Smooth muscle cell (in vitro differentiated cells): Measurements from ENCODE around the gene MEF2A. TPM values are rescaled to one million over a fixed set of nuclear protein-coding genes. Genes with fewer than 3 reads are reported as not detected.

ENCODE experiments used
- DNase-seq: peaks from one replicate; lab custom pipeline; 2025; ENCODE audit not compliant: unreplicated experiment; lab: John Stamatoyannopoulos, UW
- H2AFZ ChIP-seq: fragments of 200-600 bp; sonication (generic); 2 replicates; pipeline ENCODE4 v1.6.0; 2016; ENCODE audit warnings: antibody characterized with exemption, low read depth, mild to moderate bottlenecking
- H3F3A ChIP-seq: fragments of 200-600 bp; sonication (generic); 2 replicates; pipeline ENCODE4 v1.6.0; 2017; ENCODE audit warnings: antibody characterized with exemption, low read depth
- H3K27ac ChIP-seq: fragments of 200-600 bp; sonication (generic); 2 replicates; pipeline ENCODE4 v1.5.1; 2016; ENCODE audit warnings: low read depth, mild to moderate bottlenecking
- H3K27me3 ChIP-seq: fragments of 200-600 bp; sonication (generic); 2 replicates; pipeline ENCODE4 v1.6.1; 2016; ENCODE audit warnings: low read depth, mild to moderate bottlenecking
- H3K36me3 ChIP-seq: fragments of 200-600 bp; sonication (generic); 2 replicates; pipeline ENCODE4 v1.5.1; 2016; ENCODE audit warnings: low read depth
- H3K4me1 ChIP-seq: fragments of 200-600 bp; sonication (generic); 2 replicates; pipeline ENCODE4 v1.5.1; 2016; ENCODE audit warnings: low read depth
- H3K4me2 ChIP-seq: fragments of 200-600 bp; sonication (generic); 2 replicates; pipeline ENCODE4 v1.6.0; 2016; ENCODE audit warnings: mild to moderate bottlenecking
- H3K4me3 ChIP-seq: fragments of 200-600 bp; sonication (generic); 2 replicates; pipeline ENCODE4 v1.5.1; 2016; ENCODE audit warnings: mild to moderate bottlenecking
- H3K79me2 ChIP-seq: fragments of 200-600 bp; sonication (generic); 2 replicates; pipeline ENCODE4 v1.6.0; 2016; ENCODE audit warnings: low read depth, mild to moderate bottlenecking
- H3K9ac ChIP-seq: fragments of 200-600 bp; sonication (generic); 2 replicates; pipeline ENCODE4 v1.6.0; 2016; ENCODE audit warnings: low read depth
- H3K9me3 ChIP-seq: fragments of 200-600 bp; sonication (generic); replicated peaks from 2 replicates; pipeline ENCODE4 v1.5.1; 2016; ENCODE audit warnings: low read depth
- H4K20me1 ChIP-seq: fragments of 200-600 bp; sonication (generic); 2 replicates; pipeline ENCODE4 v1.6.0; 2016; ENCODE audit warnings: low read depth
- WGBS: methylation state at CpG from one replicate; pipeline ENCODE4 v1.1.7; 2016; ENCODE audit warnings: low lambda C conversion rate; 5-methylcytosine and 5-hydroxymethylcytosine counted together
- polyA plus RNA-seq: library from polyadenylated mRNA; unstranded; fragments of >200 nt; fragmentation: Nextera tagmentation; extraction: Ambion mirVana; gene quantifications from 2 replicates; pipeline ENCODE4 v1.2.1, GENCODE V29; 2016
- total RNA-seq: library from RNA; depleted of rRNA; stranded (reverse); fragments of >200 nt; gene quantifications from 2 replicates; pipeline ENCODE4 v1.2.3, GENCODE V29; 2014
- TF ChIP-seq, protein P1 (sequence below): fragments of 200-600 bp; sonication (generic); IDR thresholded peaks from 2 replicates; pipeline ENCODE4 v1.5.1; 2017; ENCODE audit warnings: borderline replicate concordance, mild to moderate bottlenecking, antibody characterized with exemption; ENCODE audit not compliant: insufficient read depth, poor library complexity, severe bottlenecking

Gene MEF2A
- total and polyA plus RNA-seq, 2 experiments from 2014 or later = 12.3 to 75.8 TPM

DNA sequence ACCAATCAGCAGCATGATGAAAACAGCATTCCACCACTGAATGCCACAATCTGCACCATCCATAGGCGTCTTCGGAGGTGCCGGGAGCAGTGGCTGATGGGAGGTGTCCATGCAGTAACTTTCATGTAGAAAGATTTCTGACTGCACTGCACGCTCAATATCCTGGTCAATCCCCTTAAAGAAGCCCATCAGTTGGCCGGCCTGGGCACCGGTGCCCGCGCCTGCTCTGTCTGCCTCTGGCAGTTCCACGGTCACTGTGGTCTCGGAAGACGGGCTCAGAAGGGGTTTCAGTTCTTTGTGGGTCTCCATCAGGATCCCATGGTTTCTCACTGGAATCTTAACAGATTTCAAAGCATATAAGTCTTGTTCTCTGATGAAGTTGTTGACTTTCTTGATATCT, 163.5 kb downstream of the MEF2A start:
- no peaks in the 10 kb centered on the region for H3K36me3 ChIP-seq
- no peak overlapping the region for H3K9ac ChIP-seq
- H3K4me1 ChIP-seq = no peaks in the 10 kb centered on the region
- H2AFZ ChIP-seq = no peak overlapping the region
- no peak overlapping the region for H3K4me2 ChIP-seq
- H4K20me1 ChIP-seq = peaks cover 17% of the 10 kb centered on the region
- WGBS = 99% methylated on average over 11 of the region's 11 CpGs
- no peak for DNase-seq
- TF ChIP-seq, protein P1, sequence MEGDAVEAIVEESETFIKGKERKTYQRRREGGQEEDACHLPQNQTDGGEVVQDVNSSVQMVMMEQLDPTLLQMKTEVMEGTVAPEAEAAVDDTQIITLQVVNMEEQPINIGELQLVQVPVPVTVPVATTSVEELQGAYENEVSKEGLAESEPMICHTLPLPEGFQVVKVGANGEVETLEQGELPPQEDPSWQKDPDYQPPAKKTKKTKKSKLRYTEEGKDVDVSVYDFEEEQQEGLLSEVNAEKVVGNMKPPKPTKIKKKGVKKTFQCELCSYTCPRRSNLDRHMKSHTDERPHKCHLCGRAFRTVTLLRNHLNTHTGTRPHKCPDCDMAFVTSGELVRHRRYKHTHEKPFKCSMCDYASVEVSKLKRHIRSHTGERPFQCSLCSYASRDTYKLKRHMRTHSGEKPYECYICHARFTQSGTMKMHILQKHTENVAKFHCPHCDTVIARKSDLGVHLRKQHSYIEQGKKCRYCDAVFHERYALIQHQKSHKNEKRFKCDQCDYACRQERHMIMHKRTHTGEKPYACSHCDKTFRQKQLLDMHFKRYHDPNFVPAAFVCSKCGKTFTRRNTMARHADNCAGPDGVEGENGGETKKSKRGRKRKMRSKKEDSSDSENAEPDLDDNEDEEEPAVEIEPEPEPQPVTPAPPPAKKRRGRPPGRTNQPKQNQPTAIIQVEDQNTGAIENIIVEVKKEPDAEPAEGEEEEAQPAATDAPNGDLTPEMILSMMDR = no peak
- no peak overlapping the region for H3K4me3 ChIP-seq
- no peak overlapping the region for H3K27ac ChIP-seq
- peaks cover 5% of the 10 kb centered on the region for H3K79me2 ChIP-seq
- H3K9me3 ChIP-seq = no peaks in the 10 kb centered on the region
- H3K27me3 ChIP-seq = no peaks in the 10 kb centered on the region
- H3F3A ChIP-seq = no peaks in the 10 kb centered on the region

DNA sequence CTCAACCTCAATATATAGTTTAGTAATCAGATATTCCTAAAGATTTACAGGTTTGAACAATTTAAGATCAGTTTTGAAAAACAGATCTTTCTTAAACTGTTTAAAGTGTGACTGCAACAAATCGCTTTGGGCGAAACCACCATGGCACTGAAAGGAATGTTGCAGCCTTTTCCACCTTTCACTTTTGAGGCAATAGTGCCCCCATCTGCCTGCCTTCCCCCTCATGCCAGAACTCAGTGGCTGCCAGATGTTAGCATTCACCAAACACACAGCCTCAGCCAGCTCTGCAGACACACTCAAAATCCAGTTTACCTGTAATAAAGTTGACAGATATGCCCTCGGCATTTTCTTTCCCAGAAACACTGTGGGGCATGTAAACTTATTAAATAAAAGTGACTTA, 164.1 kb downstream of the MEF2A start:
- peaks cover 17% of the 10 kb centered on the region for H4K20me1 ChIP-seq
- H3K9me3 ChIP-seq = no peaks in the 10 kb centered on the region
- no peak for DNase-seq
- no peaks in the 10 kb centered on the region for H3K4me1 ChIP-seq
- TF ChIP-seq, protein P1 = peak; percentile 19
- H3K79me2 ChIP-seq = peaks cover 5% of the 10 kb centered on the region
- no peak overlapping the region for H2AFZ ChIP-seq
- H3K27ac ChIP-seq = no peak overlapping the region
- no peaks in the 10 kb centered on the region for H3F3A ChIP-seq
- no peak overlapping the region for H3K4me2 ChIP-seq
- WGBS = 79% methylated on average over 3 of the region's 3 CpGs
- no peaks in the 10 kb centered on the region for H3K36me3 ChIP-seq
- H3K4me3 ChIP-seq = no peak overlapping the region
- no peak overlapping the region for H3K9ac ChIP-seq
- no peaks in the 10 kb centered on the region for H3K27me3 ChIP-seq

DNA sequence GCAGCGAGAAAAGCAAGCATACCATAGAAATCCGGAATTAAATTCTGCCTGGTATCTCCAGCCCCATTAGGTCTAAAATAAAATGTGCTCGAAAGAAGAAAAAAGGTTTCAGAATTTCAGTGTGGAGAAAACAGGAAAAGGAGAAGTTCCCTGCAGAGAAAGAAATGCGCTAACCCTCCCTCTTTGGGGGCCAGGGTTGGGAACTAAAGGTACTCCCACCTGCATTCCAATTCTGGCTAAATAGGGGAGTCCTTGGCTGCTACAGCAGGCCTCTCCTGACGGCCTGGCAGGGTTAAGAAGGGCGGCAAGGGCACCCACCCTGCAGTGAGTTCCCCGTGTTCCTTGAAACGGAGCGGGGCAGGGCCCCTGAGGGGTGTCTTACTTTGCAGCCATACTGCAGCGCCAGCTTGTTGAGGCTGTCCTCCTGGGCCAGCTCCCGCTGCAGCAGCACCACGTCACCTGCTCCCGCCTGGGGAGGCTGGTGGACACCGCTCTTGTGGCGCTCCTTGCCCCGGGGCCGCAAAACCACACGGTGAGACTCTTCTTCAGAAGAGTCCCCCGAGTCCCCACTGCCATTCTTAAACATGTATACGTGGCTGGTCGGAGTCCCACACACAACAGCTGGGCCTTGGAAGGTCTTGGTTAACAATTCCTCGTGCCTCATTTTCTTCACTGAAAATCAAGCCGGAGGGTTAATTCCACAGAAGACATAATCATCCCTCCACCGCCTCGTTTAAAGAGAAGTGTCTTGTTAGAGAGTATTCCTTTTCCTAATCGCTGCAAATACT, 165.7 kb downstream of the MEF2A start:
- H3K79me2 ChIP-seq = peaks cover 5% of the 10 kb centered on the region
- WGBS = 52% methylated on average over 26 of the region's 26 CpGs
- no peaks in the 10 kb centered on the region for H3K4me1 ChIP-seq
- TF ChIP-seq, protein P1 = no peak
- H3K9me3 ChIP-seq = no peaks in the 10 kb centered on the region
- H2AFZ ChIP-seq = no peak overlapping the region
- H3K4me3 ChIP-seq = peak overlapping the region; percentile 85
- DNase-seq = no peak
- H3K27me3 ChIP-seq = no peaks in the 10 kb centered on the region
- peaks cover 17% of the 10 kb centered on the region for H4K20me1 ChIP-seq
- no peaks in the 10 kb centered on the region for H3K36me3 ChIP-seq
- H3K4me2 ChIP-seq = peak overlapping the region; percentile 89
- no peak overlapping the region for H3K27ac ChIP-seq
- no peak overlapping the region for H3K9ac ChIP-seq
- no peaks in the 10 kb centered on the region for H3F3A ChIP-seq
